T47D (cell line): ENCODE results near the gene TMEM198.
A peak's percentile ranks its signal among the peaks of the same experiment; 100 is the strongest.

Experiments
- DNase-seq, 2 experiments: peaks; one replicate each; pipeline versions ENCODE4 v3.0.0 to v3.0.0-alpha.2; 2011 to 2012; ENCODE audit warnings: low read depth in 1 of 2, low spot score in 1 of 2
- JUND ChIP-seq: IDR thresholded peaks from 2 replicates; pipeline ENCODE4 v1.6.1; 2012; ENCODE audit warnings: low read depth
- in situ Hi-C: cut with HindIII; loops from 2 replicates; pipeline ENCODE4 v1.10.0; 2016; ENCODE audit warnings: low sequenced_read_pairs, low pct_unique_long_range_greater_than_20kb

Gene TMEM198

GRCh38 chr2:219578811-219579613 lies 35.2 kb downstream of the TMEM198 start:
- in situ Hi-C loops: no loop called here
- no peak for DNase-seq
- TF ChIP-seq JUND: no peak

GRCh38 chr2:219581346-219581745 lies 37.5 kb downstream of the TMEM198 start:
- in situ Hi-C loops: no loop called here
- no peak for TF ChIP-seq JUND
- DNase-seq: no peak

GRCh38 chr2:219591091-219591490 lies 47.3 kb downstream of the TMEM198 start:
- TF ChIP-seq JUND: no peak
- in situ Hi-C loops: no loop called here
- DNase-seq: no peak

GRCh38 chr2:219592736-219593135 lies 48.9 kb downstream of the TMEM198 start:
- in situ Hi-C loops: no loop called here
- TF ChIP-seq JUND: no peak

GRCh38 chr2:219593154-219593553 lies 49.3 kb downstream of the TMEM198 start:
- DNase-seq: no peak
- no peak for TF ChIP-seq JUND
- in situ Hi-C loops: no loop called here

More at GRCh38 chr2:219592736-219593135, 48.9 kb downstream of the TMEM198 start:
- no peak for DNase-seq

DNA sequence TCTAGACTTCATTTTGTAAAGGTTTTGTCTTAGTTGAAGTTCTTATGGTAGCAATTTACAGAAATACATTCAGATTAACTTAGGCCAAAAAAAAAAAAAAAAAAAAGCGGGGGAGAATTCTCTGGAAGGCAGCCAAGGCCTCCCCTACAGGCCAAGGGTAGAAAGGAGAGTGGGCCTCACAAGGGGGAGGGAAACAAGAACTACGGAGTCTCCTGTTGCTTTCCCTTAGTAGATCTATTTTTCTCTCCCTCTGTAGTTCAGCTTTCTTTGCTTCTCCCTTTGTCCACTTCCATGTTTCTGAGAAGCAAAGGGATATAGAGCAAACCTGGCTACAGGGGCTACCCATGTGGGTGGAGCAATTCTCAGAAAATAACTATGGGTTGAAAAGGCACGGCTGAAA lies 51.4 kb downstream of the TMEM198 start:
- DNase-seq: no peak
- in situ Hi-C loops: no loop called here
- TF ChIP-seq JUND: no peak

DNA sequence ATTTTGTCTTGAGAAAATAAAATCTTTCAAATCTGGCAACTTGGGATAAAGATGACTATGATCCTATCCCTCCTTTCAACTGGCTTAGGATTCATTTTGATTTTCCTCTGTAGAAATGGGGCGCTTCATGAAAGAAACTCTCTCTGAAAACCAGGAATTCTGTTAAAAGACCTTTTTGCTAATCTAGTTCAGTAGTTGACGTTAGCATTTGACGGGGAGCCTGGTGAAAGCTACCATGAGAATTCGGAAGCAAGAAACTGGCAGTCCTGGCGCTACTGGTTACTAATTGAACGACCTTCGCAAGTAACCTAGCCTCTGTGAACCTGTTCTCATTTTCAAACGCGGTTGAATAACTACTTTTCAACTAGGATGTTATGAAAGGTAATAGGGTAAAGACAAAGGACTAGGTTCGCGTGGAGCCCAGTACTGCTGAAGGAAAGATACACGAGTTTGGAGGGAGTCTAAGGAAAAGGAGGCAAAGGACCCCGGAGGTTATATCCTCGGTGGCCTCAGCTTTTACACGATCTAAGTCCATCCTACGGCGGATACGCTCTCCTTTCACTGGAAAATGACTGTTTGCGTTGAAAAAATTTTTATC lies 53.2 kb downstream of the TMEM198 start:
- DNase-seq: no peak
- in situ Hi-C loops: no loop called here
- no peak for TF ChIP-seq JUND

DNA sequence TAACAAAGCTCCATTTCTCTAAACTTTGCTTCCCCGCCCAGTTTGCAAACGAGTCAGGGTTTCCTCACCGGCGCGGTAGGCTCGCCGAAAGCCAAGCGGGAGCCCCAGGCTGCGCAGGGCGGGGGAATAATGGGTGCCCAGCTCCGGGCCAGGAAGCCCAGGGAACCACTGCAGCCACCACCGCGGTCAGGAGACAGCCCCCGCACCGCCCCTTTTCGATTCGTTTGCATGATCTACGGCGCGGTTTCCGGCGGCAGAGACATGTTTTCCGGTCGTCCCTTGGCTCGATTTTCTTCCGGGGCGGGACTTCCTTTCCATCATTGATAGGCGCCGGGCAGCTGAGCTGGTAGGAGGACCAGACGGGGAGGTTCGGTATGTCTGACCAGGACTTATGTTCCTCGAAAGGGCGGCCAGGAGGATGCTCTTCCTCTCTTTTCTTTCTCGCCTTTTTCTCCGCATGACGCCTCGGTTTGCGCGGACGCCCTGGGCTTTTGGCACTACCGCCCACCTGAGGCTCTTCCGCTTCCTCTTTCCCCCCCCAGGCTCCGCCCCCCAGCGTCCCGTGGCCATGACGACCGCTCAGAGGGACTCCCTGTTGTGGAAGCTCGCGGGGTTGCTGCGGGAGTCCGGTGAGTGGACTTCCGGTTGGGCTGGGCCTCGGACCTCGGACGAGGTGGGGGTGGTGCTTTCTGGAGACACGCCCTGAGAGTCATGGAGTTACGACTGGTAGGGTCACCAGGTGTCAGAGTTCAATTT lies 53.9 kb downstream of the TMEM198 start, which contains the start of gene STK11IP:
Gene STK11IP, plus strand, starts transcription at position 306 of the 756 bp plus-strand sequence. Its CDS starts 263 bp downstream, at position 569.
- in situ Hi-C loops: no loop called here
- no peak for TF ChIP-seq JUND
- peak; percentile 92 to 97 for DNase-seq

DNA sequence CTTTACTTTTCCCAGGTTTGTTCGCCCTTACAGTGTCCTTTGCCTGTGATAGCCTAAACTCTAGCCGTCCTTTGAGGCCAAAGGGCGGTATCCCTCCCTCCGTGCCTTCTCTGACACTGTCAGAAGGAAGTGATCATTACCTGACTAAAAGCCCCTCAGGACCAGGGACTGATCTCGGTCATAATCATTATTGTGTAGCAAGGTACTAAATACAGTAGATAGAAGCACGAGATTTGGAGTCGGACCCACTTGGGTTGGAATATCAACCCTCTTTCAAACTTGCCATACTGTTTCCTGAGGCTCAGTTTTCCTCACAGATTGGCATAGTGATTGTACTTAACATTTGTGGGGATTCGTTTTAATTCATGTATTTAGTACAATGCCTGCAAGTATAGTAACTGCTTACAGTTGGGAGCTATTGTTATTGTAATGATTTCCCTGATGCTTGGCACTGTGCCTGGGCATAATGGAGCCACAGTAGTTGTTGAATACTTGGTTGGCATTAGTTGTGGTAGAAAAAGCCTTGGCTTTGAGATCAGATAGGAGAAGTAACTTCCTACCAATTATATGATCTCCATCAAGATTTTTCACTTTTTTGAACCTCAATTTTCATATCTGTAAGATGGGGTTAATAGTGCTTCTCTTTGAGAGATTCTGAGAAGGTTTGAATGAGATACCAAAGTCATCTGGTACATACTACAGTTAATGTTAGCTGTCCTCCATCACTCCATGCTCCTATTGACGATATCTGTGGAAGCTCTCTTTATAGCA lies 54.7 kb downstream of the TMEM198 start:
- in situ Hi-C loops: no loop called here
- no peak for DNase-seq

More for the DNA sequence above, 54.7 kb downstream of the TMEM198 start:
- TF ChIP-seq JUND: no peak
